Esophagus mucosa (tissue), 1 donor: ENCODE measurements around the gene PTCD2. TPM values are rescaled to one million over a fixed set of nuclear protein-coding genes. Genes with fewer than 3 reads are reported as not detected.

ENCODE experiments used
- total RNA-seq: library from RNA; stranded (reverse); gene quantifications from one replicate; pipeline ENCODE4 v1.2.4, GENCODE V29; 2023
- donor health status: DM: yes; HTN: yes; CAD: no.

PTCD2 gene
- total RNA-seq, 1 donor from 2014 or later: 7.7 TPM

Other genes starting within 250 kb of the PTCD2 start
- gene MAP1B, start 212.9 kb upstream of the PTCD2 start, total RNA-seq: 8.4 TPM
- 63.2 TPM for gene MRPS27, start 133 bp upstream of the PTCD2 start, total RNA-seq
- 1.1 TPM for gene ZNF366, start 187.0 kb downstream of the PTCD2 start, total RNA-seq